ENCODE measurements around the gene COPZ2.

DNA sequence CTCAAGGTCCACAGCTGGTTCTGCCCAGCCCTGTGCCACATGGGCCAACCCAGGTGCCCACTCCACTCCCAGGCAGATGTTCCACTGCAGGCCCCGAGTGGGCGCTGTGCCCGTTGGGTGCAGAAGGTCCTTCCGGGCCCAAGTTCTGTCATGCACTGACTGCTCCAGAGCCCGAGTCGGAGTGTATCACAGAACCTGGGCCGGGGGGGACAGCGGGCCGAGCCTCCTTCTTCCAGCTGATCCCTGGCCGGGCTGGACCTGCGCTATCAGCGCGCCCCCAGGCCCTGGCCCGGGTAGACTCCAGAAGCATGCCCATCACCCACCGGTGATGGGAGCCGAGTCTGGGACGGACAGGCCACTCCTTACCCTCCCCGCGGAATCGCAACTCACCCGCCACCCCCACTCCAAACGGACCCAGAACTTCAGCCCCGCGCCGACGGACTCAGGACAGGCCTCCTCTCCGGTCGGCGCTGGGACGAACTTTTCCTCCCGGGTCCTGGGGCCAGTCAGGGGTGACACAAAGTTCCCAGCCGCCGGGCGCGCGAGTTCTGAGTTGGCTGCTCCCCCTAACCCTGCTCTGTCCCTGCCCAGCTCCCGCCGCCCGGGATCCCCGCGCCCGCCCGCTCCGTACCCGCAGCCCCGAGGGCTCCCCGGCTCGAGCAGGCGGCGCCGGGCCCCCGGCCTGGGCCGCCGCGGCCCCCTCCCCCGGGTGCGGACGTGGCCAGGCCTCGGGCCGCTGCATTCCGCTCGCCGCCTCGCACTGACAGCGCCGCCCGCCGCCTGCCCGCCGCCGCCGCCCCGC lies at the start of gene COPZ2:
- TF ChIP-seq, protein P1, sequence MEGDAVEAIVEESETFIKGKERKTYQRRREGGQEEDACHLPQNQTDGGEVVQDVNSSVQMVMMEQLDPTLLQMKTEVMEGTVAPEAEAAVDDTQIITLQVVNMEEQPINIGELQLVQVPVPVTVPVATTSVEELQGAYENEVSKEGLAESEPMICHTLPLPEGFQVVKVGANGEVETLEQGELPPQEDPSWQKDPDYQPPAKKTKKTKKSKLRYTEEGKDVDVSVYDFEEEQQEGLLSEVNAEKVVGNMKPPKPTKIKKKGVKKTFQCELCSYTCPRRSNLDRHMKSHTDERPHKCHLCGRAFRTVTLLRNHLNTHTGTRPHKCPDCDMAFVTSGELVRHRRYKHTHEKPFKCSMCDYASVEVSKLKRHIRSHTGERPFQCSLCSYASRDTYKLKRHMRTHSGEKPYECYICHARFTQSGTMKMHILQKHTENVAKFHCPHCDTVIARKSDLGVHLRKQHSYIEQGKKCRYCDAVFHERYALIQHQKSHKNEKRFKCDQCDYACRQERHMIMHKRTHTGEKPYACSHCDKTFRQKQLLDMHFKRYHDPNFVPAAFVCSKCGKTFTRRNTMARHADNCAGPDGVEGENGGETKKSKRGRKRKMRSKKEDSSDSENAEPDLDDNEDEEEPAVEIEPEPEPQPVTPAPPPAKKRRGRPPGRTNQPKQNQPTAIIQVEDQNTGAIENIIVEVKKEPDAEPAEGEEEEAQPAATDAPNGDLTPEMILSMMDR (IDR thresholded peaks at IDR 0.05), result peak in 1 of 3 experiments; percentile 48
- no peak for TF ChIP-seq POLR2A (IDR thresholded peaks at IDR 0.05)

Data from testis (tissue), 2 donors.